IPS-15b (cell line): ENCODE measurements around the gene ACP1.

Source experiments
- H3K27me3 ChIP-seq: one replicate; pipeline ENCODE4 v1.6.1; 2013; ENCODE audit warnings: low read length; ENCODE audit not compliant: control insufficient read depth, insufficient read depth
- H3K36me3 ChIP-seq: one replicate; pipeline ENCODE4 v1.6.1; 2013; ENCODE audit warnings: low read length; ENCODE audit not compliant: control insufficient read depth, insufficient read depth
- H3K4me1 ChIP-seq: one replicate; pipeline ENCODE4 v1.6.1; 2013; ENCODE audit warnings: mild to moderate bottlenecking, low read length; ENCODE audit not compliant: control insufficient read depth, insufficient read depth
- H3K4me3 ChIP-seq: one replicate; pipeline ENCODE4 v1.5.1; 2013; ENCODE audit warnings: low read depth, low read length
- H3K9ac ChIP-seq: one replicate; pipeline ENCODE4 v1.6.1; 2013; ENCODE audit warnings: low read depth, mild to moderate bottlenecking, low read length
- H3K9me3 ChIP-seq: one replicate; pipeline ENCODE4 v1.6.1; 2013; ENCODE audit warnings: mild to moderate bottlenecking, low read length; ENCODE audit not compliant: control insufficient read depth, insufficient read depth

The ACP1 gene

GRCh38 chr2:264493-265468 is at the start of gene ACP1:
ACP1 (plus strand) TSS chr2:264947; CDS start chr2:264965, 18 bp downstream.
- peaks cover 11% of the 10 kb centered on the region for H3K27me3 ChIP-seq

DNA sequence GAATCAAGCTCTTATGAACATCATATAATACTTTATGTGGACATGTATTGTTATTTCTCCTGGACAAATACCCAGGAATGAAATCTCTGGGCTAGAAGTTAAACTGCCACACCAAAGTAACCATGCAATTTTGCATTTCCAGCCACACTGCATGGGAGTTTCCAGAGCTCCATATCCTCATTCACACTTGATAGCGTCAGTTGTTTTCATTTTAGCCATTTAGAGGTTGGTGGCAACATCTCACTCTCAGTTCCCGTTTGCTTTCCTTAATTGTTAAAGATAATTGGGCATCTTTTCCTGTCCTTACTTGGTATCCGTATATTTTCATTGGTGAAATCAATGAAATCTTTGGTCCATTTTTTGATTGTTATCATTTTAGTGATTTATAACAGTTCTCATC is 48.7 kb upstream of the ACP1 start:
- Histone ChIP-seq H3K9me3 (no peaks in the 10 kb centered on the region), H3K4me1 (no peaks in the 10 kb centered on the region), H3K9ac (no peak overlapping the region), H3K27me3 (no peaks in the 10 kb centered on the region), H3K4me3 (no peak overlapping the region), H3K36me3 (no peaks in the 10 kb centered on the region)

More at GRCh38 chr2:264493-265468, at the start of gene ACP1:
- Histone ChIP-seq H3K9me3 (no peaks in the 10 kb centered on the region), H3K9ac (peak within 1 kb of the TSS; percentile 87), H3K4me3 (peak within 1 kb of the TSS; percentile 81), H3K36me3 (no peaks in the 10 kb centered on the region), H3K4me1 (peaks cover 12% of the 10 kb centered on the region)

GRCh38 chr2:223451-223850 is 41.3 kb upstream of the ACP1 start:
- Histone ChIP-seq H3K27me3 (no peaks in the 10 kb centered on the region), H3K9ac (no peak overlapping the region), H3K9me3 (no peaks in the 10 kb centered on the region), H3K36me3 (no peaks in the 10 kb centered on the region), H3K4me1 (no peaks in the 10 kb centered on the region), H3K4me3 (no peak overlapping the region)

DNA sequence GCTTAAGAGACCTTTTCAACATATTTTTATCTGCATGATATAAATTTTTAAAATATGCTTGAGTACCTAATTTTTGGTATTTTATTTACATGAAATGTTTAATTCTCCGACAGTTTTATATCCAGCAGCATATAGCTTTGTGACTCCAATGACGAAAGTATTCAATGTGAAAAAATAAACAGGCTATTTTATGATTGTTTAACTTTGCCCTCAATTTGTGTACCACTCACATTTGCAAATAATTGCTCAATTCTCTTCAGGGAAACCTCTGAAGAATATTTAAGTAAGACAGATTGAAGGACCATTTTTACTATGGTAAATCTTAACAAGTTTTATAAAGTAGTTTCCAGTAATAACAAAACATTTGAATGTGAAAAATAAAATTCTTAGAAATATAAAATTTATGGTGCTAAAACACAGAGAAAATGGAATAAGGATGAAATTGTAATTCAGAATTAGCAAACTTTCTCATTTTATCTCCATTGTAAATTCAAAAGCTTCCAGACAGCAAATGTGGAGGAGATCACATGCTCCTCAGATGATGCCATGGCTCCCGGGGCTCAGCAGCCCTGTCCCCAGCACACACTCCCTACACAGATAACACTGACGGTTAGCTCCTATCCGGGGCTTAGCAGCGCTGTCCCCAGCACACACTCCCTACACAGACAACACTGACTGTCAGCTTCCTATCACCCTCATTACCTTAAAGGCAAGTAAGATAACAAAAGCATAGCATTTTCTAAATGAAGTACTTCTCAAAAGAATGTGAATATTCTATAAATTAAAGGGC is 40.6 kb upstream of the ACP1 start:
- H3K9me3 ChIP-seq = no peaks in the 10 kb centered on the region
- no peak overlapping the region for H3K9ac ChIP-seq
- H3K27me3 ChIP-seq = no peaks in the 10 kb centered on the region
- no peaks in the 10 kb centered on the region for H3K4me1 ChIP-seq
- no peak overlapping the region for H3K4me3 ChIP-seq
- H3K36me3 ChIP-seq = no peaks in the 10 kb centered on the region

- no peaks in the 10 kb centered on the region for H3K27me3 ChIP-seq
- no peaks in the 10 kb centered on the region for H3K9me3 ChIP-seq
- H3K4me3 ChIP-seq = no peak overlapping the region
- no peaks in the 10 kb centered on the region for H3K36me3 ChIP-seq
- no peak overlapping the region for H3K9ac ChIP-seq
- no peaks in the 10 kb centered on the region for H3K4me1 ChIP-seq
Measured at GRCh38 chr2:228115-228514, 36.6 kb upstream of the ACP1 start.

- no peak overlapping the region for H3K9ac ChIP-seq
- H3K4me1 ChIP-seq = no peaks in the 10 kb centered on the region
- no peaks in the 10 kb centered on the region for H3K9me3 ChIP-seq
- no peaks in the 10 kb centered on the region for H3K36me3 ChIP-seq
- H3K27me3 ChIP-seq = no peaks in the 10 kb centered on the region
- no peak overlapping the region for H3K4me3 ChIP-seq
Measured at GRCh38 chr2:228518-229278, 36.0 kb upstream of the ACP1 start.

DNA sequence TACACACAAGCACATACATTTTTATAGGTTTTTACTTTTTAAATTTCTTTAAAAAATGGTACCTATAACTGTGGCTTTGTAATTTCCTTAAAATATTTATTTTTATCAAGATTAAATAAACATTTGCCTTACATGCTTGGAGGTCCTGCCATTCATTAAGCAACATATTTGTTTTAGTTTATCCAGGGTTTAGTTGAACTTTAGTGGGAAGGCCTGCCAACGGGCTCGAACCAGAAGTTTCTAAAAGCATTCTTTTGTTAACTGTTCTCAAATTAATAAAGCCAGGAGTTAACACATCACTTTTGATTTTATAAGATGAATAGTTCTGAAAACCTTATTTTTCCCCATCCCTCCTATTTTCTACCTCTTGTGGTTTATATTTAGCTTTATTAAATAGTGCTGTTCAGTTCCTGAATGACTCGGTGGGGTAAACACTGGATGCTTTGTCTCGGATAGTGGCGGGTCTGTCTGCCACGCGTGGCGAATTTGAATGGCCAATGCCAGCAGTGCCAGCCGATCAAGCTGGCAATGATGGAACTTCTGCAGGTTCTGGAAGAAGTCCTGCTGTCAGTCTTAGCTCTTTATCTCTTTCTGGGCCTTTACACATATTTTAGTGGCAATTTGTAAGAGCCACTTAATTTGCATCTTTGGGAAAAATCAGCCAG is 33.1 kb upstream of the ACP1 start:
- Histone ChIP-seq H3K9me3 (no peaks in the 10 kb centered on the region), H3K36me3 (no peaks in the 10 kb centered on the region), H3K27me3 (no peaks in the 10 kb centered on the region), H3K4me3 (no peak overlapping the region), H3K4me1 (no peaks in the 10 kb centered on the region), H3K9ac (no peak overlapping the region)

DNA sequence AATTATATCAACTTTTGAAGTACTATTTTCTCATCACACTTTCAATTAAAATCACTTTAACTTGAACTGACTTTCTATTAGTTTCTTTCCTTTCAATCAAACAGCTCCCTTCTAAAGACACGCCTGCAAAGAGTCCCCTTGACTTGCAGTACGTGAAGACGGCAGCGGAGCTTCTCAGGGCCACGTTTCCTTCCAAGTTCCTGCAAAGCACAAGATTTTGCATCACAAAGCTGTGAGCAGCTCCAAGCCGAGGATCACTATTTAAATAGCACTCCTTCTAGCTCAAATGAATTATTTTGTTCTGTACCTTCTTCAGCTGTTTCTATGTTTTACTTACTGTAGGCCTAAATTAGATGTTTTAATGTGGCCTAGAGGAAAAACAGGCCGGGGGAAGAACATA is 31.7 kb upstream of the ACP1 start:
- Histone ChIP-seq H3K9ac (no peak overlapping the region), H3K27me3 (no peaks in the 10 kb centered on the region), H3K36me3 (no peaks in the 10 kb centered on the region), H3K4me1 (no peaks in the 10 kb centered on the region), H3K9me3 (no peaks in the 10 kb centered on the region), H3K4me3 (no peak overlapping the region)

DNA sequence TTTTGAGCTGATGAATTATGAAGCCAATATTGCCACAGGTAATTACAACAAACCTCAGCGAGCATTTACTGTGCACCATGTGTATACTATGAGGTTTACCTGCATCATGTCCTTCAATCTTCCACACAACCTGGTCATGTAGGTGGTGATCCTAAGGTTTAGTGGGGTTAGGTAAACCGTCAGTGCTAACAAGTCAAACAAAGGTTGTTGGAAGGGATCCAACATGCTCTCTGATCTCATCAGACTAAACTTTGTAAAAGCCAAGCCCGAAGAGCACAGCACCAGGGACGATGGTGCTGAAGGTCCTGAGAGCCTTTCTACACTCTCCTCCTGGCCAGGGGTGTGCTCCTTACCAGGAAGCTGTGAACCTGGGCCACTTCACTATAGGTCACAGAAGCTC is 30.3 kb upstream of the ACP1 start:
- no peak overlapping the region for H3K4me3 ChIP-seq
- no peaks in the 10 kb centered on the region for H3K4me1 ChIP-seq
- no peaks in the 10 kb centered on the region for H3K36me3 ChIP-seq
- H3K9me3 ChIP-seq = no peaks in the 10 kb centered on the region
- H3K27me3 ChIP-seq = no peaks in the 10 kb centered on the region
- H3K9ac ChIP-seq = no peak overlapping the region

DNA sequence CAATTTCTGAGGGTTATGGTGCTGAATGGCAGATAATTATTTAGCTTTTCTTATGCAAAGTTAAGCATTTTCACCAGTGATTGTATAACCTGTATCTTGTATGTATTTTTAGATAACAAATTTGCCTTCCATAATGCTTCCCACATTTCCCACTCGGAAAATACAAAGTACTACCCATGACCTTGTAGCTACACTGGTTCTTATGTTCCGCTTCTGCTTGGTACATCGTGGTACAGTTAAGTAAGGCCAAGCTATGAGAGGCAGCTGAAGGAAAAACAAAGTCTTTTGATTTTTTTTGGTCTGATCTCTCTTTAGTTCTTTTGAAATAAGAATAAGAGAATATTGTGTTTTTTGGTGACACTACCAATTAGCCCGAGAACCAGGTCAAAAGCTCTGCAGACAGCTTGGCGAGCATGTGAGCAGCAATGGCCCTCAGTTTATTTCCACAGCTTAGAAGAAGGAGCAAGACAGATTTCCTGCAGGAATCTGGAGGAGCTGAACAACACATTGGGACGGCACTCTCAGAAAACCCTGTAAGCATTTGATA is 27.7 kb upstream of the ACP1 start:
- H3K27me3 ChIP-seq = no peaks in the 10 kb centered on the region
- no peak overlapping the region for H3K9ac ChIP-seq
- no peak overlapping the region for H3K4me3 ChIP-seq
- no peaks in the 10 kb centered on the region for H3K36me3 ChIP-seq
- H3K4me1 ChIP-seq = no peaks in the 10 kb centered on the region
- no peaks in the 10 kb centered on the region for H3K9me3 ChIP-seq

GRCh38 chr2:237878-238277 is 26.9 kb upstream of the ACP1 start:
- Histone ChIP-seq H3K27me3 (no peaks in the 10 kb centered on the region), H3K36me3 (no peaks in the 10 kb centered on the region), H3K9me3 (no peaks in the 10 kb centered on the region), H3K4me3 (no peak overlapping the region), H3K4me1 (no peaks in the 10 kb centered on the region), H3K9ac (no peak overlapping the region)
